SIG-M5 treated with dmso at 0.1 percent for 504 hours (cell line): Measurements from ENCODE around the gene ZNF33A.
"Not testable (repeated sequence)": the region's sequence is repeated elsewhere in the genome, so short reads cannot be mapped to it uniquely, and the experiment has no call there.

Experiments used
- DNase-seq: peaks from one replicate; lab custom pipeline; 2025; ENCODE audit not compliant: unreplicated experiment; lab: John Stamatoyannopoulos, UW

Gene ZNF33A

GRCh38 chr10:38043516-38043915 is 33.0 kb downstream of the ZNF33A start:
- DNase-seq: no peak

GRCh38 chr10:38045129-38045528 is 34.7 kb downstream of the ZNF33A start:
- no peak for DNase-seq

- DNase-seq: no peak
Observed at GRCh38 chr10:38047666-38048065, 37.2 kb downstream of the ZNF33A start.

GRCh38 chr10:38050212-38050611 is 39.7 kb downstream of the ZNF33A start:
- no peak for DNase-seq

- DNase-seq: peak; percentile 8
Observed at GRCh38 chr10:38054361-38054797, 43.9 kb downstream of the ZNF33A start.

- not testable (repeated sequence) for DNase-seq
Observed at GRCh38 chr10:38055274-38055894, 44.9 kb downstream of the ZNF33A start.

- not testable (repeated sequence) for DNase-seq
Observed at GRCh38 chr10:38069663-38070062, 59.2 kb downstream of the ZNF33A start.

GRCh38 chr10:38070501-38070900 is 60.0 kb downstream of the ZNF33A start:
- no peak for DNase-seq

GRCh38 chr10:38072552-38072951 is 62.1 kb downstream of the ZNF33A start:
- DNase-seq: peak; percentile 31

- no peak for DNase-seq
Observed at GRCh38 chr10:38076687-38077086, 66.2 kb downstream of the ZNF33A start.

- DNase-seq: not testable (repeated sequence)
Observed at GRCh38 chr10:38093318-38093717, 82.8 kb downstream of the ZNF33A start.

- DNase-seq: no peak
Observed at GRCh38 chr10:38093816-38094157, 83.3 kb downstream of the ZNF33A start.

GRCh38 chr10:38094158-38094926 is 83.9 kb downstream of the ZNF33A start, which contains the start of gene ZNF37A:
TSS of gene ZNF37A (plus strand) at chr10:38094337. CDS start at chr10:38096618, 2,281 bp downstream.
- peak; percentile 94 for DNase-seq

GRCh38 chr10:38094927-38095574 is 84.6 kb downstream of the ZNF33A start:
- DNase-seq: no peak

- no peak for DNase-seq
Observed at GRCh38 chr10:38102880-38103279, 92.4 kb downstream of the ZNF33A start.

GRCh38 chr10:38103756-38104155 is 93.3 kb downstream of the ZNF33A start:
- no peak for DNase-seq

- DNase-seq: no peak
Observed at GRCh38 chr10:38112159-38112558, 101.7 kb downstream of the ZNF33A start.
